ENCODE results near the gene SORL1.

SORL1 gene

GRCh38 chr11:121661880-121662486 is 209.9 kb downstream of the SORL1 start:
- Histone ChIP-seq H3K36me3 (ENCODE audit: insufficient read depth, low read length) (no peaks in the 10 kb centered on the region), H3K27ac (no peak overlapping the region), H3K9me3 (ENCODE audit: low read depth, low read length) (no peaks in the 10 kb centered on the region), H3K4me3 (no peak overlapping the region), H3K9ac (ENCODE audit: insufficient read length) (no peak overlapping the region)
- DNase-seq (ENCODE audit: low read depth, low spot score), result no peak
- TF ChIP-seq POLR2AphosphoS5 (IDR thresholded peaks at IDR 0.05; ENCODE audit: borderline replicate concordance, low read depth, low read length) (no peak), FOXP2 (optimal IDR thresholded peaks at IDR 0.05; ENCODE audit: control extremely low read depth, extremely low read length, insufficient read depth) (no peak)

GRCh38 chr11:121664144-121664543 is 212.0 kb downstream of the SORL1 start:
- H3K9ac ChIP-seq (ENCODE audit: insufficient read length), result no peak overlapping the region
- no peaks in the 10 kb centered on the region for H3K9me3 ChIP-seq (ENCODE audit: low read depth, low read length)
- H3K4me3 ChIP-seq, result no peak overlapping the region
- DNase-seq (ENCODE audit: low read depth, low spot score), result no peak
- H3K36me3 ChIP-seq (ENCODE audit: insufficient read depth, low read length), result no peaks in the 10 kb centered on the region
- H3K27ac ChIP-seq, result no peak overlapping the region
- TF ChIP-seq POLR2AphosphoS5 (IDR thresholded peaks at IDR 0.05; ENCODE audit: borderline replicate concordance, low read depth, low read length) (no peak), FOXP2 (optimal IDR thresholded peaks at IDR 0.05; ENCODE audit: control extremely low read depth, extremely low read length, insufficient read depth) (no peak), EZH2 (IDR thresholded peaks at IDR 0.05) (no peak)

GRCh38 chr11:121665206-121665838 is 213.2 kb downstream of the SORL1 start:
- Histone ChIP-seq H3K9me3 (ENCODE audit: low read depth, low read length) (no peaks in the 10 kb centered on the region), H3K9ac (ENCODE audit: insufficient read length) (no peak overlapping the region), H3K27ac (no peak overlapping the region), H3K4me3 (no peak overlapping the region), H3K36me3 (ENCODE audit: insufficient read depth, low read length) (no peaks in the 10 kb centered on the region)
- TF ChIP-seq POLR2AphosphoS5 (IDR thresholded peaks at IDR 0.05; ENCODE audit: borderline replicate concordance, low read depth, low read length) (no peak), FOXP2 (optimal IDR thresholded peaks at IDR 0.05; ENCODE audit: control extremely low read depth, extremely low read length, insufficient read depth) (no peak), EZH2 (IDR thresholded peaks at IDR 0.05) (no peak)
- no peak for DNase-seq (ENCODE audit: low read depth, low spot score)

GRCh38 chr11:121667836-121668235 is 215.7 kb downstream of the SORL1 start:
- H3K9me3 ChIP-seq (ENCODE audit: low read depth, low read length), result no peaks in the 10 kb centered on the region
- no peak overlapping the region for H3K9ac ChIP-seq (ENCODE audit: insufficient read length)
- H3K36me3 ChIP-seq (ENCODE audit: insufficient read depth, low read length), result no peaks in the 10 kb centered on the region
- no peak for DNase-seq (ENCODE audit: low read depth, low spot score)
- H3K27ac ChIP-seq, result no peak overlapping the region
- no peak overlapping the region for H3K4me3 ChIP-seq
- no peak for TF ChIP-seq FOXP2 (optimal IDR thresholded peaks at IDR 0.05; ENCODE audit: control extremely low read depth, extremely low read length, insufficient read depth)
- no peak for TF ChIP-seq POLR2AphosphoS5 (IDR thresholded peaks at IDR 0.05; ENCODE audit: borderline replicate concordance, low read depth, low read length)
- no peak for TF ChIP-seq EZH2 (IDR thresholded peaks at IDR 0.05)

GRCh38 chr11:121669422-121669821 is 217.3 kb downstream of the SORL1 start:
- Histone ChIP-seq H3K4me3 (no peak overlapping the region), H3K27ac (no peak overlapping the region), H3K9ac (ENCODE audit: insufficient read length) (no peak overlapping the region), H3K36me3 (ENCODE audit: insufficient read depth, low read length) (no peaks in the 10 kb centered on the region), H3K9me3 (ENCODE audit: low read depth, low read length) (no peaks in the 10 kb centered on the region)
- TF ChIP-seq EZH2 (IDR thresholded peaks at IDR 0.05) (no peak), FOXP2 (optimal IDR thresholded peaks at IDR 0.05; ENCODE audit: control extremely low read depth, extremely low read length, insufficient read depth) (no peak), POLR2AphosphoS5 (IDR thresholded peaks at IDR 0.05; ENCODE audit: borderline replicate concordance, low read depth, low read length) (no peak)
- no peak for DNase-seq (ENCODE audit: low read depth, low spot score)

- Histone ChIP-seq H3K27ac (no peak overlapping the region), H3K36me3 (ENCODE audit: insufficient read depth, low read length) (no peaks in the 10 kb centered on the region)
- no peak for TF ChIP-seq POLR2AphosphoS5 (IDR thresholded peaks at IDR 0.05; ENCODE audit: borderline replicate concordance, low read depth, low read length)
- no peak for TF ChIP-seq FOXP2 (optimal IDR thresholded peaks at IDR 0.05; ENCODE audit: control extremely low read depth, extremely low read length, insufficient read depth)
- TF ChIP-seq EZH2 (IDR thresholded peaks at IDR 0.05), result no peak
Observed at GRCh38 chr11:121670266-121670665, 218.2 kb downstream of the SORL1 start.

GRCh38 chr11:121670805-121671282 is 218.7 kb downstream of the SORL1 start:
- no peak for TF ChIP-seq EZH2 (IDR thresholded peaks at IDR 0.05)
- no peak for TF ChIP-seq POLR2AphosphoS5 (IDR thresholded peaks at IDR 0.05; ENCODE audit: borderline replicate concordance, low read depth, low read length)
- no peak for TF ChIP-seq FOXP2 (optimal IDR thresholded peaks at IDR 0.05; ENCODE audit: control extremely low read depth, extremely low read length, insufficient read depth)
- H3K36me3 ChIP-seq (ENCODE audit: insufficient read depth, low read length), result no peaks in the 10 kb centered on the region
- no peak overlapping the region for H3K4me3 ChIP-seq
- H3K27ac ChIP-seq, result no peak overlapping the region
- no peaks in the 10 kb centered on the region for H3K9me3 ChIP-seq (ENCODE audit: low read depth, low read length)
- DNase-seq (ENCODE audit: low read depth, low spot score), result no peak
- no peak overlapping the region for H3K9ac ChIP-seq (ENCODE audit: insufficient read length)

More at GRCh38 chr11:121670266-121670665, 218.2 kb downstream of the SORL1 start:
- Histone ChIP-seq H3K9me3 (ENCODE audit: low read depth, low read length) (no peaks in the 10 kb centered on the region), H3K9ac (ENCODE audit: insufficient read length) (no peak overlapping the region), H3K4me3 (no peak overlapping the region)
- DNase-seq (ENCODE audit: low read depth, low spot score), result no peak

- Histone ChIP-seq H3K9me3 (ENCODE audit: low read depth, low read length) (no peaks in the 10 kb centered on the region), H3K36me3 (ENCODE audit: insufficient read depth, low read length) (no peaks in the 10 kb centered on the region), H3K27ac (no peak overlapping the region), H3K9ac (ENCODE audit: insufficient read length) (no peak overlapping the region), H3K4me3 (no peak overlapping the region)
- TF ChIP-seq FOXP2 (optimal IDR thresholded peaks at IDR 0.05; ENCODE audit: control extremely low read depth, extremely low read length, insufficient read depth), result no peak
- DNase-seq (ENCODE audit: low read depth, low spot score), result no peak
Observed at GRCh38 chr11:121671283-121672168, 219.4 kb downstream of the SORL1 start.
